Transverse colon (tissue), 4 donors: ENCODE measurements around the gene PCSK5. TPM values are rescaled to one million over a fixed set of nuclear protein-coding genes. Genes with fewer than 3 reads are reported as not detected.
A peak's percentile ranks its signal among the peaks of the same experiment; 100 is the strongest.

Source experiments
- DNase-seq: peaks from one replicate; pipeline ENCODE4 v3.0.0-alpha.2; 2019
- H3K27ac ChIP-seq, 4 donors: fragments of 200-600 bp; sonication (generic); 2 replicates each; pipeline ENCODE4 v1.5.1; 2016 to 2018; ENCODE audit warnings: inconsistent platforms in 4 of 4
- H3K27me3 ChIP-seq: fragments of 200-600 bp; sonication (generic); 2 replicates; pipeline ENCODE4 v1.5.1; 2017; ENCODE audit warnings: inconsistent platforms
- H3K36me3 ChIP-seq, 4 donors: fragments of 200-600 bp; sonication (generic); 2 replicates each; pipeline ENCODE4 v1.5.1; 2017 to 2019; ENCODE audit warnings: inconsistent platforms in 4 of 4
- H3K4me1 ChIP-seq, 4 donors: fragments of 200-600 bp; sonication (generic); 2 replicates each; pipeline ENCODE4 v1.5.1; 2017 to 2020; ENCODE audit warnings: inconsistent platforms in 4 of 4
- H3K4me3 ChIP-seq, 4 donors: fragments of 200-600 bp; sonication (generic); 1 replicate in 1 of 4; 2 replicates in 3 of 4; pipeline versions ENCODE4 v1.5.1 to v1.6.1; 2017 to 2019; ENCODE audit warnings: inconsistent platforms in 4 of 4
- H3K9me3 ChIP-seq, 2 donors: fragments of 200-600 bp; sonication (generic); 2 replicates each; pipeline ENCODE4 v1.5.1; 2017 to 2019; ENCODE audit warnings: inconsistent platforms in 2 of 2
- EP300 ChIP-seq: sonication (generic); formaldehyde crosslinking; IDR thresholded peaks from one replicate; pipeline ENCODE4 v1.6.1; 2017; ENCODE audit warnings: antibody characterized with exemption, low read depth
- POLR2A ChIP-seq: fragments of 450-650 bp; IDR thresholded peaks from one replicate; pipeline ENCODE4 v1.6.1; 2016; ENCODE audit warnings: antibody characterized with exemption, mild to moderate bottlenecking, moderate library complexity
- POLR2AphosphoS5 ChIP-seq, 3 donors: sonication (generic); formaldehyde crosslinking; IDR thresholded peaks; one replicate each; pipeline ENCODE4 v1.6.1; 2016; ENCODE audit warnings: antibody characterized with exemption in 3 of 3
- WGBS, 2 donors: methylation state at CpG; one replicate each; pipeline ENCODE4 v1.1.5; 2018; ENCODE audit warnings: low coverage in 1 of 2; 5-methylcytosine and 5-hydroxymethylcytosine counted together
- in situ Hi-C, 4 donors: fragments of 200-750 bp; cut with MboI; loops; one replicate each; pipeline versions ENCODE4 v1.15.0 to v1.15.1; 2017; ENCODE audit warnings: low sequenced_read_pairs in 3 of 4, low pct_ligation_motif_present in 1 of 4, low pct_unique_long_range_greater_than_20kb in 1 of 4
- intact Hi-C: fragments of 100-400 bp; cut with DNase I; formaldehyde crosslinking; loops from one replicate; pipeline ENCODE4 v1.15.1; 2023; ENCODE audit warnings: low total_unique reads
- total RNA-seq, 4 donors: library from RNA; depleted of rRNA; stranded (reverse); fragments of >200 nt; gene quantifications; one replicate each; pipeline ENCODE4 v1.1.0, GENCODE V29; 2016
- TF ChIP-seq, protein P1 (sequence below), 5 experiments: fragments of 200-600 bp in 3 of 5; fragments of 450-650 bp in 2 of 5; sonication (generic) in 3 of 5; IDR thresholded peaks; 1 replicate in 2 of 5; 2 replicates in 3 of 5; pipeline ENCODE4 v1.5.1; 2016 to 2017; ENCODE audit warnings: antibody characterized with exemption in 5 of 5, inconsistent platforms in 3 of 5, mild to moderate bottlenecking in 2 of 5, moderate library complexity in 1 of 5

Gene PCSK5
- total RNA-seq, 4 donors from 2014 or later, result 110 to 248 (median 127) TPM

- H3K27me3 ChIP-seq, result no peaks in the 10 kb centered on the region
- 32% methylated on average over 3 of the region's 3 CpGs; no CpG with 5 or more reads in 1 of the 2 donors for WGBS, 2 donors
- no peak overlapping the region for H3K4me3 ChIP-seq
- in situ Hi-C loops (loop anchor here in 3 of 4 donors (10.0 to 25.0 kb wide), 2 partner anchors 436 to 607 kb away; no protein-coding TSS in a partner anchor), intact Hi-C loops (loop anchor here (10.0 kb wide), 1 partner anchor 604 kb away; no protein-coding TSS in a partner anchor)
- no peak overlapping the region for H3K27ac ChIP-seq
- TF ChIP-seq EP300 (no peak), POLR2A (no peak), POLR2AphosphoS5 (IDR thresholded peaks at IDR 0.05) (no peak)
- TF ChIP-seq, protein P1, sequence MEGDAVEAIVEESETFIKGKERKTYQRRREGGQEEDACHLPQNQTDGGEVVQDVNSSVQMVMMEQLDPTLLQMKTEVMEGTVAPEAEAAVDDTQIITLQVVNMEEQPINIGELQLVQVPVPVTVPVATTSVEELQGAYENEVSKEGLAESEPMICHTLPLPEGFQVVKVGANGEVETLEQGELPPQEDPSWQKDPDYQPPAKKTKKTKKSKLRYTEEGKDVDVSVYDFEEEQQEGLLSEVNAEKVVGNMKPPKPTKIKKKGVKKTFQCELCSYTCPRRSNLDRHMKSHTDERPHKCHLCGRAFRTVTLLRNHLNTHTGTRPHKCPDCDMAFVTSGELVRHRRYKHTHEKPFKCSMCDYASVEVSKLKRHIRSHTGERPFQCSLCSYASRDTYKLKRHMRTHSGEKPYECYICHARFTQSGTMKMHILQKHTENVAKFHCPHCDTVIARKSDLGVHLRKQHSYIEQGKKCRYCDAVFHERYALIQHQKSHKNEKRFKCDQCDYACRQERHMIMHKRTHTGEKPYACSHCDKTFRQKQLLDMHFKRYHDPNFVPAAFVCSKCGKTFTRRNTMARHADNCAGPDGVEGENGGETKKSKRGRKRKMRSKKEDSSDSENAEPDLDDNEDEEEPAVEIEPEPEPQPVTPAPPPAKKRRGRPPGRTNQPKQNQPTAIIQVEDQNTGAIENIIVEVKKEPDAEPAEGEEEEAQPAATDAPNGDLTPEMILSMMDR (IDR thresholded peaks at IDR 0.05), result no peak
- peaks cover 0 to 5% (median 4%) of the 10 kb centered on the region in 4 donors for H3K4me1 ChIP-seq
- peak; percentile 29 for DNase-seq
- no peaks in the 10 kb centered on the region for H3K36me3 ChIP-seq
- H3K9me3 ChIP-seq, result no peaks in the 10 kb centered on the region
These were observed 21.2 kb upstream of the PCSK5 start for GRCh38 chr9:75869236-75869635.

GRCh38 chr9:75870450-75870849 is 20.0 kb upstream of the PCSK5 start:
- intact Hi-C loops, result no loop called here
- in situ Hi-C loops, result loop anchor here in 2 of 4 donors (25.0 kb wide), 1 partner anchor 608 kb away; no protein-coding TSS in a partner anchor
- H3K27me3 ChIP-seq, result no peaks in the 10 kb centered on the region
- no peak overlapping the region for H3K27ac ChIP-seq
- H3K36me3 ChIP-seq, result no peaks in the 10 kb centered on the region
- 81 to 100% methylated on average over 1 of the region's 1 CpG for WGBS, 2 donors
- no peak overlapping the region for H3K4me3 ChIP-seq
- H3K9me3 ChIP-seq, result no peaks in the 10 kb centered on the region
- H3K4me1 ChIP-seq, result peaks cover 0 to 5% (median 4%) of the 10 kb centered on the region in 4 donors
- TF ChIP-seq, protein P1 (IDR thresholded peaks at IDR 0.05), result no peak
- no peak for TF ChIP-seq EP300
- TF ChIP-seq POLR2AphosphoS5 (IDR thresholded peaks at IDR 0.05), result no peak
- no peak for TF ChIP-seq POLR2A
- no peak for DNase-seq

GRCh38 chr9:75871624-75872023 is 18.8 kb upstream of the PCSK5 start:
- peaks cover 0 to 5% (median 4%) of the 10 kb centered on the region in 4 donors for H3K4me1 ChIP-seq
- H3K27me3 ChIP-seq, result no peaks in the 10 kb centered on the region
- in situ Hi-C loops, result loop anchor here in 2 of 4 donors (25.0 kb wide), 1 partner anchor 609 kb away; no protein-coding TSS in a partner anchor
- WGBS, 2 donors, result 88 to 93% methylated on average over 5 of the region's 5 CpGs
- no peak for DNase-seq
- TF ChIP-seq POLR2AphosphoS5 (IDR thresholded peaks at IDR 0.05) (no peak), POLR2A (no peak), EP300 (no peak)
- TF ChIP-seq, protein P1 (IDR thresholded peaks at IDR 0.05), result no peak
- intact Hi-C loops, result no loop called here
- H3K27ac ChIP-seq, result no peak overlapping the region
- H3K36me3 ChIP-seq, result no peaks in the 10 kb centered on the region
- no peak overlapping the region for H3K4me3 ChIP-seq
- H3K9me3 ChIP-seq, result no peaks in the 10 kb centered on the region

- peaks cover 0 to 5% (median 4%) of the 10 kb centered on the region in 4 donors for H3K4me1 ChIP-seq
- intact Hi-C loops, result no loop called here
- in situ Hi-C loops, result loop anchor here in 2 of 4 donors (25.0 kb wide), 1 partner anchor 611 kb away; no protein-coding TSS in a partner anchor
- no peak overlapping the region for H3K27ac ChIP-seq
- TF ChIP-seq EP300, result no peak
- no peak for TF ChIP-seq POLR2AphosphoS5 (IDR thresholded peaks at IDR 0.05)
- TF ChIP-seq POLR2A, result no peak
- TF ChIP-seq, protein P1 (IDR thresholded peaks at IDR 0.05), result no peak
- no peak for DNase-seq
- H3K36me3 ChIP-seq, result no peaks in the 10 kb centered on the region
- no peak overlapping the region for H3K4me3 ChIP-seq
- H3K9me3 ChIP-seq, result no peaks in the 10 kb centered on the region
- 73 to 80% methylated on average over 1 of the region's 1 CpG for WGBS, 2 donors
- H3K27me3 ChIP-seq, result no peaks in the 10 kb centered on the region
These were observed 16.8 kb upstream of the PCSK5 start for GRCh38 chr9:75873712-75874111.
